Right lobe of liver (tissue), 4 donors: Measurements from ENCODE around the gene SIMC1.

Experiments
- CTCF ChIP-seq, 4 donors: fragments of 200-600 bp in 3 of 4; fragments of 450-650 bp in 1 of 4; IDR thresholded peaks; one replicate each; pipeline versions ENCODE4 v1.5.1 to v1.8.0; 2016 to 2022; ENCODE audit warnings: antibody characterized with exemption in 4 of 4, mild to moderate bottlenecking in 2 of 4
- POLR2A ChIP-seq: fragments of 450-650 bp; IDR thresholded peaks from one replicate; pipeline ENCODE4 v1.6.1; 2017; ENCODE audit warnings: antibody characterized with exemption, mild to moderate bottlenecking
- donor health status: DM: no; HTN: no; CAD: no.
- donor health status: DM: no; HTN: no; CAD: no.
- donor health status: DM: no; HTN: yes; CAD: no.

GRCh38 chr5:176379881-176380280, 141.7 kb downstream of the SIMC1 start:
- TF ChIP-seq CTCF (IDR thresholded peaks at IDR 0.05), result no peak
- TF ChIP-seq POLR2A, result no peak
